22Rv1 (cell line): Measurements from ENCODE around the gene MAPK9.
A peak's percentile ranks its signal among the peaks of the same experiment; 100 is the strongest.

Source experiments
- H3K27ac ChIP-seq: fragments of 450-650 bp; 2 replicates; pipeline ENCODE4 v1.5.1; 2017
- ZFX ChIP-seq: fragments of 450-650 bp; IDR thresholded peaks from 2 replicates; pipeline ENCODE4 v1.6.1; 2017; ENCODE audit warnings: antibody characterized with exemption, borderline replicate concordance
- TF ChIP-seq, protein P1 (sequence below): fragments of 450-650 bp; IDR thresholded peaks from 2 replicates; pipeline ENCODE4 v1.5.1; 2017; ENCODE audit warnings: mild to moderate bottlenecking

Gene MAPK9

GRCh38 chr5:180201051-180201987 is 90.6 kb downstream of the MAPK9 start:
- no peak overlapping the region for H3K27ac ChIP-seq
- no peak for TF ChIP-seq ZFX
- TF ChIP-seq, protein P1, sequence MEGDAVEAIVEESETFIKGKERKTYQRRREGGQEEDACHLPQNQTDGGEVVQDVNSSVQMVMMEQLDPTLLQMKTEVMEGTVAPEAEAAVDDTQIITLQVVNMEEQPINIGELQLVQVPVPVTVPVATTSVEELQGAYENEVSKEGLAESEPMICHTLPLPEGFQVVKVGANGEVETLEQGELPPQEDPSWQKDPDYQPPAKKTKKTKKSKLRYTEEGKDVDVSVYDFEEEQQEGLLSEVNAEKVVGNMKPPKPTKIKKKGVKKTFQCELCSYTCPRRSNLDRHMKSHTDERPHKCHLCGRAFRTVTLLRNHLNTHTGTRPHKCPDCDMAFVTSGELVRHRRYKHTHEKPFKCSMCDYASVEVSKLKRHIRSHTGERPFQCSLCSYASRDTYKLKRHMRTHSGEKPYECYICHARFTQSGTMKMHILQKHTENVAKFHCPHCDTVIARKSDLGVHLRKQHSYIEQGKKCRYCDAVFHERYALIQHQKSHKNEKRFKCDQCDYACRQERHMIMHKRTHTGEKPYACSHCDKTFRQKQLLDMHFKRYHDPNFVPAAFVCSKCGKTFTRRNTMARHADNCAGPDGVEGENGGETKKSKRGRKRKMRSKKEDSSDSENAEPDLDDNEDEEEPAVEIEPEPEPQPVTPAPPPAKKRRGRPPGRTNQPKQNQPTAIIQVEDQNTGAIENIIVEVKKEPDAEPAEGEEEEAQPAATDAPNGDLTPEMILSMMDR, result peak; percentile 37; the same call in 1 of the 2 replicates

- TF ChIP-seq, protein P1, result no peak
- no peak for TF ChIP-seq ZFX
- H3K27ac ChIP-seq, result no peak overlapping the region
Observed at GRCh38 chr5:180199390-180199789, 92.5 kb downstream of the MAPK9 start.

- TF ChIP-seq, protein P1, result no peak
- no peak for TF ChIP-seq ZFX
- no peak overlapping the region for H3K27ac ChIP-seq
Observed at GRCh38 chr5:180198208-180198607, 93.7 kb downstream of the MAPK9 start.

DNA sequence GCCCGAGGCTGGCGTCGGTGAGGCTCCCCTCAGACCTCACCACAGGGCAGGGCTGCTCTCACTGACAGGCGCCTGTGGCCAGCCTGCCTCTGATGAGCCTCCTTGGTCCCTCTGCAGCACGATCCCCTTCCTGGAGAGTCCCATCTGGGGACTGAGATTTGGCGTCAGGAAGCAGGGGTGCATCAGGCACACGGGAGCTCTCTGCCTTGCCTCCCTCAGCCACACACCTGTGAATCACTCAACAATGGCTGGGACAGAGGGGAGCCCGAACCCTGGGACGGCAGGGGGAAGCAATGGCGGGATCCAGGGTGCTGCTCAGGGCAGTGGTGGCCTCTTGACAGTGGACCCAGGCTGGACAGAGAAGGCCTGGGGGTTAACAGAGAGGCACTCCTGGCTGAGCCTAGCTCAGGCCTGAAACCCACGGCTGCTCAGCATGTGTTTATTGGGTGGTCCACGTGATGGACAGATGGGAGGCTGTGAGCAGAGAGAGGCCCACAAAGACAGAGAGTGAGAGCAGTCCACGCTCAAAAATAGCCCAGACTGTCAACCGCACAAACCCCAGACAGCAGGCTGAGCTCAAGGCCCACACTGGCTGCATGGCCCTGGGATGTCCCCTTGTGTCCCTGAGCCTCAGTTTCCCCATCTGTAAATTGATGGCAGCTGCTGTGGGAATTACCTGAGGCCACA is 94.7 kb downstream of the MAPK9 start:
- no peak for TF ChIP-seq ZFX
- no peak overlapping the region for H3K27ac ChIP-seq

DNA sequence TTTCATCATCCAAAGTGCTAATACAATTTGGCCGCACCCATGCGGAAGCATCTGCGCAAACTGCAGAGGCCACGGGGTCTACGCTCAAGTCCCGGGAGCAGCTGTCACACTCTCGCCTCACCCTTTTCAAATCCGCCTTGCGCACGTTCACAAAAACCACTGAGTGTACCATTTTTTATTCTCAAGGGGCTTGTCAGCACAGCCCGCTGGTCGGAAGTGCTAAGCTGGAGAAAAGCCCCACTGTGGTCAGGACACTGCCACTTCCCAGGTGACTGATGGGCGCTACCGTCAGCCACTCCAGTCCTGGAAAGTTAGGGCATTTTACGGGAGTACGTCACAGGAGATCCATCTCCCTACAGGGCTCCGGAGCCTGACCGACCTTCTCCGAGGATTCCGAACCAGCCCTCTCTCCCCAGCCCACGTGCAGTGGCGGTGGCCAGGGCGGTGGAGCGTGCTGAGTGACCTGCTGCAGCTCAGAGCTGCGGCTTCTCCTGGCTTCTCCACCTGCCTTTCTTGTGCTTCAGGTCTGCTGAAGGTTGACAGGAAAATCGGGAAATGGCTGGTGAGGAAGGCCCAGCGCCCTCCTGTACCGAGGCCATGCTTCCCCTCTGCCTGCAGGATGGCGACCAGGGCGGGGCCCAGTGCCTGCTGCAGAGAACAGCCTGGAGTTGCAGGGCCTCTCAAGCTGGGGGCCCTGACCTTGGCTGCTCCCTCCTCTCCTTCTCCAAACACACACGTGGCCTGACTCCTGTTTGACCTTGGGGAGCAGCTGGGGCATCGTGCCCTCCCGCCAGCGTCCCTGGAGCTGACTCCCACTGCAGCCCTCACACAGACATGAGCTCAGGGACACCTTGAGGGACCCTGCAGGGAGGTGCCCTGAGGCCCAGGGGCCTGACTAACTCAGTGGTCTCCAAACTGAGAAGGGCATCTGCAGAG is 97.2 kb downstream of the MAPK9 start:
- TF ChIP-seq, protein P1, result no peak
- TF ChIP-seq ZFX, result no peak
- H3K27ac ChIP-seq, result no peak overlapping the region

DNA sequence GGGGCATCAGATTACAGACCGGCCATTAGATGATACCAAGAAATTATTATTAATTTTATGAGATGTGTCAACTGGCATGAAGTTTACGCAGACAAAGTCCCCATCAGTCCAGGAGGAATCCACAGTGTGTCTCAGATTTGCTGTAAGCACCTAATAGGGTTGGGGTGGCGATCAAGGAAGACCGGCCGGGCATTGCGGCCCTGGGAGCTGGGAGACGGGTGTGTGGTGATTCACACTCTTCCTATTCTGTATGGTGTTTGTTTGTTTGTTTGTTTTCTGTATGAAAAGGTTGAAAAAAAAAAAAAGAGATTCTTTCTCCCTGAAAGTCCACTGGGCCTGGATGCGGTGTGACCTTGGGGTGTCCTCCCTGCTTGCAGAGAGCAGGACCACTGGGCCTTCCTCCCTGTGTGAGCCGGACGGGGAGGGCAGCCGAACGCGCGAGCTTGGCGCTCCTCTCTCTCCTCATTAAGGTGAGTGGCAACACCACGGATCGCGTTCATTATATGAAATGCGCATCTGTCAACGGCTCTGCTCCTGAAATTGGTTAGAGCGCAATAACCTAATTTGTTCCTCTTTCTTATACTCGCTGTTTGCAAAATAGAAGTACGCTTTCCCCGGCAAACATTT is 98.0 kb downstream of the MAPK9 start:
- no peak for TF ChIP-seq ZFX
- no peak overlapping the region for H3K27ac ChIP-seq

DNA sequence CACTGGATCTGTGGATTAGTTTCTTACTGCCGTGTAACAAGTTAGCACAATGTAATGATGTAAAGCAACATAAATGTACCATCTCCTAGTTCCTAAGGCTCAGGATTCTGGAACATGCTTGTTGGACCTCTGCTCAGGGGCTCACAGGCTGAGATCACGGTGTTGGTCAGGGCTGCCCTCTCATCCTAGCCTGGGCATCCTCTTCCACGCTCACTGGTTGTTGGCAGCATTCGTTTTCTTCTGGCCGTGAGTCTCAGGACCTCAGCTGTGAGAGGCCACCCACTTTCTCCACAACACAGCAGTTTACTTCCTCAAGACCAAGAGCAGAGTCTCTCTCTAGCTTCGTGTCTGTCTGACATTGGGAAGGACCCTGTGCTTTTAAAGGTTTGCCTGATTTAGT is 100.2 kb downstream of the MAPK9 start:
- H3K27ac ChIP-seq, result no peak overlapping the region
- TF ChIP-seq, protein P1, result no peak
- no peak for TF ChIP-seq ZFX
